Esophagus squamous epithelium (tissue), 5 donors: ENCODE measurements around the gene CADM2. TPM values are rescaled to one million over a fixed set of nuclear protein-coding genes. Genes with fewer than 3 reads are reported as not detected.

Experiments
- DNase-seq: peaks from one replicate; lab custom pipeline; 2025; lab: John Stamatoyannopoulos, UW
- H3K27ac ChIP-seq, 4 donors: fragments of 200-600 bp; sonication (generic); one replicate each; pipeline ENCODE4 v1.5.1; 2016 to 2019; ENCODE audit warnings: mild to moderate bottlenecking in 1 of 4
- H3K27me3 ChIP-seq, 4 donors: fragments of 200-600 bp; sonication (generic); 1 replicate in 3 of 4; 2 replicates in 1 of 4; pipeline versions ENCODE4 v1.5.1 to v1.6.0; 2017 to 2021; ENCODE audit warnings: antibody characterized with exemption in 1 of 4
- H3K36me3 ChIP-seq, 3 donors: fragments of 200-600 bp; sonication (generic); one replicate each; pipeline ENCODE4 v1.5.1; 2016 to 2019
- H3K4me1 ChIP-seq, 3 donors: fragments of 200-600 bp; sonication (generic); one replicate each; pipeline ENCODE4 v1.5.1; 2017 to 2019
- H3K4me3 ChIP-seq, 4 donors: fragments of 200-600 bp; sonication (generic); 1 replicate in 3 of 4; 2 replicates in 1 of 4; pipeline ENCODE4 v1.5.1; 2016 to 2019; ENCODE audit warnings: mild to moderate bottlenecking in 2 of 4, moderate library complexity in 1 of 4
- H3K9me3 ChIP-seq, 3 donors: fragments of 200-600 bp; sonication (generic); one replicate each; pipeline ENCODE4 v1.5.1; 2016 to 2019
- CTCF ChIP-seq, 6 experiments: fragments of 450-650 bp in 4 of 6; fragments of 200-600 bp in 2 of 6; sonication (generic) in 2 of 6; IDR thresholded peaks; one replicate each; pipeline ENCODE4 v1.5.1; 2016 to 2019; ENCODE audit warnings: antibody characterized with exemption in 6 of 6, mild to moderate bottlenecking in 4 of 6, moderate library complexity in 4 of 6
- POLR2A ChIP-seq, 4 donors: fragments of 450-650 bp; IDR thresholded peaks; one replicate each; pipeline ENCODE4 v1.6.1; 2017; ENCODE audit warnings: antibody characterized with exemption in 4 of 4, mild to moderate bottlenecking in 4 of 4, moderate library complexity in 3 of 4
- WGBS, 2 donors: methylation state at CpG; one replicate each; pipeline ENCODE4 v1.1.5; 2018; 5-methylcytosine and 5-hydroxymethylcytosine counted together
- intact Hi-C: fragments of 100-400 bp; cut with DNase I; formaldehyde crosslinking; loops from one replicate; pipeline ENCODE4 v1.15.0; 2022
- total RNA-seq, 4 donors: library from RNA; depleted of rRNA; stranded (reverse); fragments of >200 nt; gene quantifications; one replicate each; pipeline ENCODE4 v1.1.0, GENCODE V29; 2016
- donor health status: DM: yes; HTN: yes; CAD: no.

Gene CADM2
- total RNA-seq, 4 donors from 2014 or later = 0.08 to 0.76 (median 0.34) TPM

- no peak overlapping the region for H3K4me3 ChIP-seq
- H3K27ac ChIP-seq = no peak overlapping the region
- no peak for TF ChIP-seq CTCF (IDR thresholded peaks at IDR 0.05)
- TF ChIP-seq POLR2A (IDR thresholded peaks at IDR 0.05) = no peak
- no peak for DNase-seq
- H3K4me1 ChIP-seq = no peaks in the 10 kb centered on the region
- intact Hi-C loops = no loop called here
- H3K36me3 ChIP-seq = no peaks in the 10 kb centered on the region
- no peaks in the 10 kb centered on the region for H3K9me3 ChIP-seq
- peaks cover 0 to 3% (median 0%) of the 10 kb centered on the region in 4 donors for H3K27me3 ChIP-seq
These were observed 15.6 kb downstream of the CADM2 start for GRCh38 chr3:84974347-84974746.

GRCh38 chr3:84977021-84977420, 18.2 kb downstream of the CADM2 start:
- DNase-seq = no peak
- Histone ChIP-seq H3K4me3 (no peak overlapping the region), H3K27ac (no peak overlapping the region), H3K9me3 (no peaks in the 10 kb centered on the region), H3K4me1 (no peaks in the 10 kb centered on the region), H3K36me3 (no peaks in the 10 kb centered on the region), H3K27me3 (peaks cover 0 to 3% (median 0%) of the 10 kb centered on the region in 4 donors)
- intact Hi-C loops = no loop called here
- TF ChIP-seq CTCF (IDR thresholded peaks at IDR 0.05) = no peak
- TF ChIP-seq POLR2A (IDR thresholded peaks at IDR 0.05) = no peak
- 32 to 82% methylated on average over 1 of the region's 1 CpG for WGBS, 2 donors

GRCh38 chr3:84978843-84979242, 20.1 kb downstream of the CADM2 start:
- DNase-seq = no peak
- WGBS, 2 donors = 39 to 47% methylated on average over 2 of the region's 2 CpGs
- no peaks in the 10 kb centered on the region for H3K36me3 ChIP-seq
- no peaks in the 10 kb centered on the region for H3K9me3 ChIP-seq
- intact Hi-C loops = no loop called here
- no peak overlapping the region for H3K27ac ChIP-seq
- no peak for TF ChIP-seq CTCF (IDR thresholded peaks at IDR 0.05)
- TF ChIP-seq POLR2A (IDR thresholded peaks at IDR 0.05) = no peak
- no peaks in the 10 kb centered on the region for H3K27me3 ChIP-seq
- H3K4me3 ChIP-seq = no peak overlapping the region
- H3K4me1 ChIP-seq = no peaks in the 10 kb centered on the region

- WGBS, 2 donors = 12 to 25% methylated on average over 3 of the region's 3 CpGs
- Histone ChIP-seq H3K27me3 (no peaks in the 10 kb centered on the region), H3K4me1 (no peaks in the 10 kb centered on the region), H3K36me3 (no peaks in the 10 kb centered on the region), H3K27ac (no peak overlapping the region), H3K4me3 (no peak overlapping the region), H3K9me3 (no peaks in the 10 kb centered on the region)
- intact Hi-C loops = no loop called here
- TF ChIP-seq CTCF (IDR thresholded peaks at IDR 0.05) (no peak), POLR2A (IDR thresholded peaks at IDR 0.05) (no peak)
- no peak for DNase-seq
These were observed 21.2 kb downstream of the CADM2 start for GRCh38 chr3:84980011-84980410.

DNA sequence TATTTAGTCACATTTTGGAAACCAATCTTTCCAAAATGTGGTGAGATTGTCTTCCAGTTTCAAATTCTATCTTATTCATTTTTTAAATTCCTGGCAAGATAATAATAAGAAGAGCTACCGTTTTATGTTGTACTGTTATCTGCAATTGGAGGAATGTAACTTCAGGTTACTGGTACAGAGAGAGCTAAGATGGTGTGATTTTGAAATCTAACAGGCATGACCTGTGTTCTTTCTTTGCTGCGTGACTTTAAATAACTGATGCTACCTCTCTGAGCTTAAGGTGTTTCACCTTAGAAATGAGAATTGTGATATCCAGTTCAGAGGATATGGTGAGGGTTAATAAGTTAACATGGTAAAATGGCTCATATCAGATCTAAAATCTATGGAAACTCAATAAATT, 21.7 kb downstream of the CADM2 start:
- no peak overlapping the region for H3K27ac ChIP-seq
- H3K27me3 ChIP-seq = no peaks in the 10 kb centered on the region
- DNase-seq = no peak
- H3K36me3 ChIP-seq = no peaks in the 10 kb centered on the region
- no peaks in the 10 kb centered on the region for H3K9me3 ChIP-seq
- intact Hi-C loops = no loop called here
- 58 to 69% methylated on average over 2 of the region's 2 CpGs for WGBS, 2 donors
- H3K4me3 ChIP-seq = no peak overlapping the region
- H3K4me1 ChIP-seq = no peaks in the 10 kb centered on the region
- TF ChIP-seq CTCF (IDR thresholded peaks at IDR 0.05) (no peak), POLR2A (IDR thresholded peaks at IDR 0.05) (no peak)
